ENCODE measurements around the gene PRKCH.

The PRKCH gene

GRCh38 chr14:61484826-61485584 is 163.6 kb downstream of the PRKCH start:
- H3K27ac ChIP-seq (replicated peaks): no peak overlapping the region
- no peak for TF ChIP-seq SPI1 (IDR thresholded peaks at IDR 0.05; ENCODE audit: borderline replicate concordance, low read depth)
- TF ChIP-seq CTCF (IDR thresholded peaks at IDR 0.05; ENCODE audit: insufficient read depth, low read length): no peak
- no peak for TF ChIP-seq POLR2AphosphoS5 (IDR thresholded peaks at IDR 0.05; ENCODE audit: low read depth)
- no peak for TF ChIP-seq REST (IDR thresholded peaks at IDR 0.05; ENCODE audit: insufficient replicate concordance, low read depth)
- no peak for TF ChIP-seq GABPA (IDR thresholded peaks at IDR 0.05; ENCODE audit: low read depth)
- no peaks in the 10 kb centered on the region for H3K27me3 ChIP-seq (ENCODE audit: insufficient read depth, poor library complexity, severe bottlenecking)
- no peak overlapping the region for H3K4me3 ChIP-seq (replicated peaks; ENCODE audit: insufficient read depth, low read length)
- DNase-seq (ENCODE audit: low read depth in 1 of 2, low spot score in 1 of 2): no peak

GRCh38 chr14:61485661-61486060 is 164.3 kb downstream of the PRKCH start:
- DNase-seq (ENCODE audit: low read depth in 1 of 2, low spot score in 1 of 2): no peak
- Histone ChIP-seq H3K27ac (replicated peaks) (no peak overlapping the region), H3K27me3 (ENCODE audit: insufficient read depth, poor library complexity, severe bottlenecking) (no peaks in the 10 kb centered on the region), H3K4me3 (replicated peaks; ENCODE audit: insufficient read depth, low read length) (no peak overlapping the region)
- TF ChIP-seq CTCF (IDR thresholded peaks at IDR 0.05; ENCODE audit: insufficient read depth, low read length) (no peak), SPI1 (IDR thresholded peaks at IDR 0.05; ENCODE audit: borderline replicate concordance, low read depth) (no peak), POLR2AphosphoS5 (IDR thresholded peaks at IDR 0.05; ENCODE audit: low read depth) (no peak), REST (IDR thresholded peaks at IDR 0.05; ENCODE audit: insufficient replicate concordance, low read depth) (no peak), GABPA (IDR thresholded peaks at IDR 0.05; ENCODE audit: low read depth) (no peak)

- TF ChIP-seq GABPA (IDR thresholded peaks at IDR 0.05; ENCODE audit: low read depth) (no peak), SPI1 (IDR thresholded peaks at IDR 0.05; ENCODE audit: borderline replicate concordance, low read depth) (no peak), POLR2AphosphoS5 (IDR thresholded peaks at IDR 0.05; ENCODE audit: low read depth) (no peak), CTCF (IDR thresholded peaks at IDR 0.05; ENCODE audit: insufficient read depth, low read length) (no peak), REST (IDR thresholded peaks at IDR 0.05; ENCODE audit: insufficient replicate concordance, low read depth) (no peak)
Observed at GRCh38 chr14:61486930-61487495, 165.6 kb downstream of the PRKCH start.

More at GRCh38 chr14:61486930-61487495, 165.6 kb downstream of the PRKCH start:
- Histone ChIP-seq H3K4me3 (replicated peaks; ENCODE audit: insufficient read depth, low read length) (no peak overlapping the region), H3K27me3 (ENCODE audit: insufficient read depth, poor library complexity, severe bottlenecking) (no peaks in the 10 kb centered on the region), H3K27ac (replicated peaks) (no peak overlapping the region)
- no peak for DNase-seq (ENCODE audit: low read depth in 1 of 2, low spot score in 1 of 2)
